HG03066 (cell line): ENCODE results near the gene LYZL4.

Experiments
- ATAC-seq: cut with Tn5 transposase; IDR thresholded peaks from one replicate; pipeline ENCODE4 v1.9.1; 2021; ENCODE audit warnings: low read depth; ENCODE audit not compliant: unreplicated experiment

Gene LYZL4

GRCh38 chr3:42430781-42431532 lies 20.5 kb upstream of the LYZL4 start:
- ATAC-seq, result no peak

DNA sequence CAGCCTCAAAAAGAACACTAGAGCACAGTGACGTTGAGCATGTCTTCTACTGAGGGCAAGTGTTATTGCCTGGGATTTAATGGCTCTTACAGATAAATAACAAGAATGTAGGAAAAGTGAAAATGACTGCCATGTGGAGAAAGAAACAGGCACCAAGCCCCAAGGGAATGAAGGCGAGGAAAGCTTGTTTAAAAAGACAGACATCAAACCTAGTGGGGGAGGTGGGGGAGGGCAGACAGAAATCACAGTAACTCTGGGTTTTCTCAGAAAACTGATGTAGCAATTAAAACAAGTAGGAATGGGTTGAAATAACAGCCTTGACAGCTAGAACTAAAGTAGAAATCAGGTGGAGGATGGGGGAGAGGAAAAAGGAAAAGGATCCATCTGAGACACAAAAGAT lies 18.4 kb upstream of the LYZL4 start:
- ATAC-seq, result no peak

DNA sequence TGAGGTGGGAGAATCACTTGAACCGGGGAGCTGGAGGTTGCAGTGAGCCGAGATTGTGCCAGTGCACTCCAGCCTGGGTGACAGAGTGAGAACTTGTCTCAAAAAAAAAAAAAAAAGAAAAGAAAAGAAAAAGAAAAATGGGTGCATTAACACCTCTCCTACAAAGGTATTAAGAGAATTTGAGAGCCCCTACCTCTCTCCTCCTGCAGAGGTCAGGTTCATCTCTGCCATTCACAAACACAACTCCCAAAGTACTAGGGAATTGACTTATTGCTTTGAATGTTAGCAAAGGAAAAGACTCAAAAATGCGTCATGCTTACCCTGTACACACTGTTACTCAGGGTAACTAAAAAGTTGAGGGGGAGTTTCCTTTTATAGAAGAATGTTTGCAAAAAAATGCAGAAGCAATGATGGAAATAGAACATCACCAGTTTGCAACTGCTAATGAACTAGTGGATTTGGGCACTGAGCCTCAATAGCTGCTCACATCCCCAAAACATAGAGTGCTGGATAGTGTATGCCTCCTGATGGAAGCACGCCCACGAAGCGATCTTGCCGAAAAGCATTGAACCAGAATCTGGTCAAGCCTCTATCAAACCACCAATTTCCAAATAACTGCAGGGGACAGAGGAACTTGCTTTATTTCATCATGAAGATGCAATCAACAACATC lies 15.5 kb upstream of the LYZL4 start:
- no peak for ATAC-seq

DNA sequence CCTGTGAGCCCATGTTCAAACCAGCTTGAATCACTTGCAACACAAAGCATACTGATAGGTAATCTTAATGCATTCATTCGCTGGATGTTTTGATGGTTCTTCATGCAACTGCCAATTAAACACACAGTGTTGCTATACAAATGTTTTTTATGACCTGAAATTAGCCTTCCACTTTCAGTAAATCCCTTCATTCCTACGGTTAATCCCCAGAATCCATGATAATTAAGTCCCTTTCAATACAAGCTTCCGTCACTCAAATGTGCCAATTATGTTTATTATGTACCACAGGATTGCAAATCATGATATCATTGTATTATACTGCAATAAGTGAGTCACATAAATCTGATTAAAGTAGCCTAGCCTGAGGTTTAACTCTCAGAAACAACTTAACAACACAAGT lies 14.5 kb upstream of the LYZL4 start:
- ATAC-seq, result no peak

DNA sequence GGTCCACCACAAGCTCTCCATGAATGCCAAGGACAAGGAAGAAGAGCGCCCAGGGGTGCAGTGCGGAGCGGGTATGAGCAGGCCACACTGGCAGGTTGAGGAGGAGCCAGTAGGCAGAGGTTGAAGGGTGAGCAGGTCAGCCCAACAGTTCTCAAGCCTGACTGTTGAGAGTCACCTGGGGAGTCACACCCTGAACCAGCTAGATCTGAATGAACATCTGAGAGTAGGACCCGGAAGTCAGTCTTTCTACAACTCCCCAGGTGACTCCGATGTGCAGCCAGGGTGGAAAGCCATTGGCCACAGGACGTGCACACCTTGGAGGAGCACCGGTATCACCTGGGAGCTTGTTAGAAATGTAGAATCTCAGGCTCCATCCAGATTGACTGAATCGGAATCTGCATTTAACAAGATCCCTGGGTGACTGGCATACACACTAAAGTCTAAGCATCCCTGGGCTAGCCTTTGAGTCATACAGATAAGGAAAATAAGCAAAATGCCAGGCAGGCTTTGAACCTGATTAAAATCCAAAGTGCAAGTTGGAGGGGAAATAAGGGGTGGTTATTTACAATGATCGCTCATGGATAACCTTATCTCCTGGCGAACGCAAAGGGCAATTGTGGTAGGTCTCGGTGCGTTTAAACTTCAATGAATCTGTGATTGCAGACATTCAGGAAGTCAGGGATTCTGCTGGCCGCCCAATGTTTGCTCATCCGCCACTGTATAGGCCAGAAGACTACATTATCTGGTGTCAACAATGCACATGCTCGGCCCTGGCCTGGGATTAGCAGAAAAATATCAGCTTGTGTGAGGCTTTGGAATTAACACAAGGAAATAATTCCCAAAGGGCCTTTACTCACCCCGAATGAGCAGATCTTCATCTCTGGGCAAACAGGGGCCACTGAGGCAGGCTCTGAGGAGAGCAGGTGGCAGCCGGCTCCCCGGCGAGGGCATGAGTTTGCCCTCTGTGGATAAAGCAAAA lies 11.7 kb upstream of the LYZL4 start:
- no peak for ATAC-seq

GRCh38 chr3:42419563-42419962 lies 9.2 kb upstream of the LYZL4 start:
- no peak for ATAC-seq

GRCh38 chr3:42412526-42413155 lies 2.2 kb upstream of the LYZL4 start:
- no peak for ATAC-seq

DNA sequence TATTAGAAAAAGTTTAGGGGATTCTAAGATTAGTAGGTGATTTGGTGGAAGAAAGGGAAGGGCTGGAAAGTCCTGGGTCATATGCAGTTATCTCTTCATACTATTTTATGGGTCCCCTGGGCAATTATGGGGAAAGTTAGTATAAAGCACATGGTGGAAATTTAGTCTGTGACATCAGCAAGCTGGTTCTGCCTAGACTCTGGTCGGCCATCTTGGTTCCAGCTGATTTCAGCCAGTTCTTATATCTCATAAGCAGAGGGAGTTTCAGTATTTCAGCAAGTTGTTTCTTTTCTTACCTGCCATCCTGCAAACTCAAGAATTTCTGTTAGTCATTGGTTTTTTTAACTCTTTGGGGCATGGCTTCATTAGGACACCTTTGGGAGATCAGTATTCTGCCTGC lies 1.0 kb upstream of the LYZL4 start:
- no peak for ATAC-seq

GRCh38 chr3:42408156-42408555 lies 2.3 kb downstream of the LYZL4 start:
- ATAC-seq, result no peak

DNA sequence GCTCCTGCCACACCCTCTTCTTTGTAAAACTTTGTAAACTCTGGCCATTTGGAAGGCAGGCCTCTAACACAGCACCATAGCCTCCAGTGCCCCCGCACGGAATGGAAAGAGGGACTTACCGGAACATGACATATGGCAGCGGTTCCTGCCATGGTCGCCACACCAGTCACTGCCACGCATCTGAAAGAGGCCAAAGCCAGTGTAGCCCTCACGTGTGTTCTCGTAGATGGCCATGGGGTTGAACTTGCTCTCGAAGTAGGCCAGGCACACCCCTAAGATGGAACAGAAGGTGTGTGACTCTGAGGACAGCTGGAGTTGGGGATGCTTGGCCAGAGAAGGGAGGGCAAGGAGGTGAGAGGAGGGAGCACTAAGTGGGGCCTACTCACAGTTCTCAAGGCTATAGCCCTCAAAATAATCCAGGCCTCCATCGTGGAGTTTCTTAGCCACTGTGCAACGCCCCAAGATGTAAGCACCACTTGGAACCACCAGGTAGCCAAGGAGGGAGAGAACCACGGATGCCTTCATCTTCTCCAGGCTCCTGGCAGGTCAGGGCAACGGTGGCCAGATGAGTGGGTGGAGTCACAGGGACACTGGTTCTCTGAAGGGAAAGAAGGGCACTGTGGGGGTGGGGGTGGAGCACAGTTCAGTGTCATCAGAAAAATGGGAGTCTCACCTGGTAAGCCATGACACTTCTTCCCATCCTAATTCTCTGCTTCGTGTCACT lies 3.5 kb downstream of the LYZL4 start:
- ATAC-seq, result no peak

GRCh38 chr3:42405857-42406256 lies 4.6 kb downstream of the LYZL4 start:
- no peak for ATAC-seq

GRCh38 chr3:42403737-42404136 lies 6.7 kb downstream of the LYZL4 start:
- ATAC-seq, result no peak

- no peak for ATAC-seq
These were observed 7.9 kb downstream of the LYZL4 start for GRCh38 chr3:42402394-42403096.

- ATAC-seq, result no peak
These were observed 12.3 kb downstream of the LYZL4 start for GRCh38 chr3:42398080-42398479.

- no peak for ATAC-seq
These were observed 12.8 kb downstream of the LYZL4 start for GRCh38 chr3:42397644-42398043.

DNA sequence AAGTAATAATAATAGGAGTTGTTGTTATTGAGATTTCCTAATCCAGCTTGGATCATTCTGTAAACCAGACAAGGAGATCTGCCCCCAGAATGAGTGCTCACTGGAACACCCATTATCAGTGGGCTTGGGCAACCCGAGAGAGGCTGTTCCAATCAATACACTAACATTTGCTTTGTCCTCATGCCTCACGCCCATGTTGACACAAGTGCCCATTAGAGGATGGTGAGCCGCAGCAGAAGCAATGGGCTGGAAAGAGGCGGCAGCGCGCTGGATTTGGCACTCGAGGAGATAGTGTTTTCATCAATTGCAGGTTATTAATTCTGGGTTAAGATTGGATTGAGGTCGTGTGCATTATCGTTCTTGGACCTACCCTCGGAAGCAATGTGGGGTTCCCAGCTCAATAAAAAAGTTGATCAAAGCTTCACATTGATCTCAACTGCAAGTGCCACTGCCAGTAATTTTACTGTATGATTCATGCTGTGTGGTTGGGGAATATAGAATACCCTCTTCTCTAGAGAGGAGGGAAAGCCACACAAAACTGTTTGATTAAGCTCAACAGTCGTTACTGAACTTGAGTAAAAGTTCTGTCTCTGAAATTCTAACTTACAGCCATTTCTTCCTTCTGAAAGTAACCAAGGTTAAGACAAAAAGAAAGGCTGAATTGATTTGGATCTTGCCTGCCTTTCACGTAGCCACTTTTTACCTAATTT lies 15.7 kb downstream of the LYZL4 start:
- no peak for ATAC-seq

GRCh38 chr3:42387802-42388651 lies 22.4 kb downstream of the LYZL4 start:
- ATAC-seq, result no peak

- ATAC-seq, result no peak
These were observed 28.8 kb downstream of the LYZL4 start for GRCh38 chr3:42381551-42382082.
